Natural killer cell (primary cell): ENCODE data around the gene MYPOP. TPM values are rescaled to one million over a fixed set of nuclear protein-coding genes. Genes with fewer than 3 reads are reported as not detected.
A peak's percentile ranks its signal among the peaks of the same experiment; 100 is the strongest.

Experiments
- ATAC-seq, 3 donors: fragments of 150-1000 bp in 2 of 3; fragments of 200-7000 bp in 1 of 3; cut with Tn5 transposase; 1 replicate in 1 of 3; 2 replicates in 2 of 3; pipeline ENCODE4 v1.10.0; 2021; ENCODE audit warnings: mild to moderate bottlenecking in 2 of 3, moderate library complexity in 2 of 3
- DNase-seq, 2 donors: peaks; one replicate each; pipeline versions ENCODE4 v3.0.0 to v3.0.0-alpha.2; 2013 to 2021; ENCODE audit warnings: mixed read lengths in 1 of 2
- H3K27ac ChIP-seq: one replicate; pipeline ENCODE4 v1.5.1; 2013; ENCODE audit warnings: mild to moderate bottlenecking, low read length
- H3K27me3 ChIP-seq: one replicate; pipeline ENCODE4 v1.6.1; 2013; ENCODE audit warnings: low read length; ENCODE audit not compliant: control insufficient read depth, insufficient read depth
- H3K36me3 ChIP-seq: one replicate; pipeline ENCODE4 v1.6.1; 2013; ENCODE audit warnings: low read length; ENCODE audit not compliant: control insufficient read depth, insufficient read depth
- H3K4me1 ChIP-seq: one replicate; pipeline ENCODE4 v1.6.1; 2013; ENCODE audit warnings: low read length; ENCODE audit not compliant: control insufficient read depth, insufficient read depth
- H3K4me3 ChIP-seq: one replicate; pipeline ENCODE4 v1.5.1; 2013; ENCODE audit warnings: low read length
- H3K9me3 ChIP-seq: one replicate; pipeline ENCODE4 v1.6.1; 2013; ENCODE audit warnings: low read length; ENCODE audit not compliant: control insufficient read depth, insufficient read depth
- H3K27ac Mint-ChIP-seq, 2 donors: one replicate each; pipeline ENCODE4 v1.8.0; 2022; ENCODE audit warnings: mild to moderate bottlenecking in 2 of 2, mixed read lengths in 2 of 2, moderate library complexity in 1 of 2
- H3K27me3 Mint-ChIP-seq, 2 donors: one replicate each; pipeline ENCODE4 v1.8.0; 2022; ENCODE audit warnings: low read depth in 2 of 2, mixed read lengths in 2 of 2
- H3K36me3 Mint-ChIP-seq: one replicate; pipeline ENCODE4 v1.8.0; 2022; ENCODE audit warnings: mixed read lengths
- H3K4me1 Mint-ChIP-seq, 2 donors: one replicate each; pipeline ENCODE4 v1.8.0; 2022; ENCODE audit warnings: mixed read lengths in 2 of 2
- H3K4me3 Mint-ChIP-seq: one replicate; pipeline ENCODE4 v1.8.0; 2022; ENCODE audit warnings: mild to moderate bottlenecking, moderate library complexity, mixed read lengths
- H3K9me3 Mint-ChIP-seq, 2 donors: one replicate each; pipeline ENCODE4 v1.8.0; 2022; ENCODE audit warnings: mixed read lengths in 2 of 2
- WGBS: methylation state at CpG from one replicate; pipeline ENCODE4 v1.1.7; 2013; ENCODE audit warnings: missing lambda C conversion rate; ENCODE audit not compliant: insufficient coverage; 5-methylcytosine and 5-hydroxymethylcytosine counted together
- intact Hi-C: fragments of 100-400 bp; cut with micrococcal nuclease; formaldehyde crosslinking; loops from one replicate; pipeline ENCODE4 v1.14.2; 2022
- total RNA-seq, 4 donors: library from RNA; stranded (reverse); fragments of 120-200 nt in 1 of 4; gene quantifications; one replicate each; pipeline versions ENCODE4 v1.2.3 to v1.2.4, GENCODE V29; 2013 to 2022
- TF ChIP-seq, protein P1 (sequence below): fragments of 200-600 bp; IDR thresholded peaks from one replicate; pipeline ENCODE4 v1.8.0; 2022; ENCODE audit warnings: antibody characterized with exemption

Gene MYPOP
- total RNA-seq, 3 donors from 2014 or later (not counting 1 experiment from before 2014, with no cell fraction given): 7.0 to 8.4 (median 7.2) TPM

DNA sequence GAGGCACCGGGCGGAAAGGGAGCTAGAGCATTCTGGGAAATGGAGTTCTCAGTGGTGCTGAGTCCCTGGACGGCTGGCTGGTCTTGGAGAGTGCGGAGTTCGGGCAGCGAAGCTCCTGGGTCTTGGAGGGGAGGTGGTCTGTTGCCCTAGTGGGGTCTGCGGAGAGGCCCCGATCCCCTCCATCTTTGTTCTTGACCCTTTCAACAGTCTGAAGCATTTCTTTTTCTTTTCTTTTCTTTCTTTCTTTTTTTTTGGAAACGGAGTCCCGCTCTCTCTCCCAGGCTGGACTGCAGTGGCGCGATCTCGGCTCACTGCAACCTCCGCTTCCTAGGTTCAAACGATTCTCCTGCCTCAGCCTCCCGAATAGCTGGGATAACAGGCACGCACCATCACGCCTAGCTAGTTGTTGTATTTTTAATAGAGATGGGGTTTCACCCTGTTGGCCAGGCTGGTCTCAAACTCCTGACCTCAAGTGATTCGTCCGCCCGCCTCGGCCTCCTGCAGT lies 39.0 kb downstream of the MYPOP start:
- no peaks in the 10 kb centered on the region for H3K36me3 Mint-ChIP-seq
- no peaks in the 10 kb centered on the region for H3K9me3 Mint-ChIP-seq
- peaks cover 24% of the 10 kb centered on the region for H3K4me1 ChIP-seq
- H3K4me3 ChIP-seq: peak overlapping the region; percentile 40
- WGBS: 3% methylated on average over 22 of the region's 22 CpGs
- H3K27ac ChIP-seq: no peak overlapping the region
- DNase-seq (no peak), ATAC-seq (no peak)
- H3K27ac Mint-ChIP-seq: peak overlapping the region; percentile 91 to 96
- H3K4me3 Mint-ChIP-seq: peak overlapping the region; percentile 99
- intact Hi-C loops: loop anchor here (1.0 to 10.0 kb wide), 4 partner anchors 23 to 401 kb away; partner anchors contain the start of gene IRF2BP1
- H3K27me3 ChIP-seq: peaks cover 11% of the 10 kb centered on the region
- peaks cover 16 to 24% of the 10 kb centered on the region in 2 donors for H3K27me3 Mint-ChIP-seq
- TF ChIP-seq, protein P1, sequence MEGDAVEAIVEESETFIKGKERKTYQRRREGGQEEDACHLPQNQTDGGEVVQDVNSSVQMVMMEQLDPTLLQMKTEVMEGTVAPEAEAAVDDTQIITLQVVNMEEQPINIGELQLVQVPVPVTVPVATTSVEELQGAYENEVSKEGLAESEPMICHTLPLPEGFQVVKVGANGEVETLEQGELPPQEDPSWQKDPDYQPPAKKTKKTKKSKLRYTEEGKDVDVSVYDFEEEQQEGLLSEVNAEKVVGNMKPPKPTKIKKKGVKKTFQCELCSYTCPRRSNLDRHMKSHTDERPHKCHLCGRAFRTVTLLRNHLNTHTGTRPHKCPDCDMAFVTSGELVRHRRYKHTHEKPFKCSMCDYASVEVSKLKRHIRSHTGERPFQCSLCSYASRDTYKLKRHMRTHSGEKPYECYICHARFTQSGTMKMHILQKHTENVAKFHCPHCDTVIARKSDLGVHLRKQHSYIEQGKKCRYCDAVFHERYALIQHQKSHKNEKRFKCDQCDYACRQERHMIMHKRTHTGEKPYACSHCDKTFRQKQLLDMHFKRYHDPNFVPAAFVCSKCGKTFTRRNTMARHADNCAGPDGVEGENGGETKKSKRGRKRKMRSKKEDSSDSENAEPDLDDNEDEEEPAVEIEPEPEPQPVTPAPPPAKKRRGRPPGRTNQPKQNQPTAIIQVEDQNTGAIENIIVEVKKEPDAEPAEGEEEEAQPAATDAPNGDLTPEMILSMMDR: no peak
- H3K36me3 ChIP-seq: peaks cover 5% of the 10 kb centered on the region
- H3K4me1 Mint-ChIP-seq: peaks cover 21 to 37% of the 10 kb centered on the region in 2 donors
- no peaks in the 10 kb centered on the region for H3K9me3 ChIP-seq

DNA sequence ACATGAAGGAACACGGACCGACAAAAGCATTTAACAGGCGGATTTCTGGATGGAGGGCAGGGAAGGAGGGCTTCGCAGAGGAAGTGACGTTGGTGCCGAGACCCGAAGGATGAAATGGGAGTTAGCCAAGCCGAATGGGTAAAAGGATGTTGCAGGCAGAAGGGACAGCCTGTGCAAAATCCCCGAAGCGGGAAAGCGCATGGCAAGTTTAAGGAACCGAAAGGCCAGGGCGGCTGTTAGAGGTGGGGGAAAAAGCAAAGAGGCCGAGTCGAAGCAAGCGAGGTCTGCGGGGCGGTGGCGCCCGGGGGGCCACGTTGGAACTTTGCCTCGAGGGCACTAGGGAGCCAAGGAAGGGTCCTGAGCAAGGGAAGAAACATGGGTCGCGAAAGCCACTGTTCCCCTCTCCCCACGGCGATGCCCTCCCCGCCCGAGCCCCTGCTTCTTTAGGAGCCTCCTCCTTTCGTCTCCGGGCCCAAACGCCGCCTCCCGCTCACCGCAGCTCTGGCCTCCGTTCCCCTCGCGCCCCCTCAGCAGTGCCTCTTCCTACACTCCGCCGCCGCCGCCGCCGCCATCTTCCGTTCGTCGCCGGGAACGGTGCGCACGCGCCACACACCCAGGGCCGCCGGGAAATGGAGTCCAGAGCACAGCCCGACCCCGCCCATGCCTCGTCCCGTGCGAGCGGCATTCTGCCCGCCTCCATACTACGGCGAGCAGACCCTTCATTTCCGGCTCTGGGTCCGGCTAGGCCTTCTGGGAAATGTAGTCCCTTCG lies 39.7 kb downstream of the MYPOP start, which contains the start of gene SYMPK:
Gene SYMPK (minus strand): TSS at position 584 of the 771 bp plus-strand sequence. CDS start 8,652 bp downstream, outside the sequence.
- intact Hi-C loops: loop anchor here (1.0 to 10.0 kb wide), 4 partner anchors 24 to 402 kb away; partner anchors contain the start of gene IRF2BP1
- H3K9me3 Mint-ChIP-seq: no peaks in the 10 kb centered on the region
- WGBS: under 1% methylated on average over 65 of the region's 65 CpGs
- TF ChIP-seq, protein P1: no peak
- H3K4me3 Mint-ChIP-seq: peak within 1 kb of the TSS; percentile 99
- peak; percentile 97 to 99 (median 97) for ATAC-seq
- DNase-seq: peak; percentile 96 to 99
- Histone ChIP-seq H3K4me1 (peaks cover 24% of the 10 kb centered on the region), H3K4me3 (peak within 1 kb of the TSS; percentile 96), H3K36me3 (peaks cover 7% of the 10 kb centered on the region), H3K27ac (peak within 1 kb of the TSS; percentile 94), H3K9me3 (no peaks in the 10 kb centered on the region), H3K27me3 (peaks cover 11% of the 10 kb centered on the region)
- H3K27me3 Mint-ChIP-seq: peaks cover 16 to 24% of the 10 kb centered on the region in 2 donors
- H3K4me1 Mint-ChIP-seq: peaks cover 21 to 43% of the 10 kb centered on the region in 2 donors
- H3K27ac Mint-ChIP-seq: peak within 1 kb of the TSS; percentile 91 to 96
- H3K36me3 Mint-ChIP-seq: no peaks in the 10 kb centered on the region

DNA sequence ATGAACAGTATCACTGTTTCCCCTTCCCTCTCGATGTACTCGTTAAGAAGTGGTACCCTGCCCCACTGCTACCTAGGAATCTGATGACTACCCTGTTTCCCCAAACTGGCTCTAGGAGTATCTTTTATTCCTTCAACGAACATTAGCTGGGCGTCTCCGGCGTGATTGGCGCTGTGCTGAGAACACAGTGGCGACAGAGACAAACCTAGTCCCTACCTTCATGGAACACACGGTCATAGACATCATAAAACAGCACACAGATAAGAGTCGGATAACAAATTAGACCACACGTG lies 40.2 kb downstream of the MYPOP start:
- no peaks in the 10 kb centered on the region for H3K9me3 ChIP-seq
- Mint-ChIP-seq H3K4me3 (peak overlapping the region; percentile 99), H3K27ac (peak overlapping the region; percentile 91 to 96), H3K27me3 (peaks cover 16 to 24% of the 10 kb centered on the region in 2 donors), H3K4me1 (peaks cover 21 to 43% of the 10 kb centered on the region in 2 donors), H3K36me3 (no peaks in the 10 kb centered on the region), H3K9me3 (no peaks in the 10 kb centered on the region)
- intact Hi-C loops: loop anchor here (10.0 kb wide), 2 partner anchors 87 to 403 kb away; no protein-coding TSS in a partner anchor
- ATAC-seq (no peak), DNase-seq (no peak)
- 1% methylated on average over 10 of the region's 11 CpGs for WGBS
- H3K4me3 ChIP-seq: peak overlapping the region; percentile 96
- TF ChIP-seq, protein P1: no peak
- H3K27me3 ChIP-seq: peaks cover 11% of the 10 kb centered on the region
- H3K36me3 ChIP-seq: peaks cover 7% of the 10 kb centered on the region
- H3K4me1 ChIP-seq: peaks cover 24% of the 10 kb centered on the region
- peak overlapping the region; percentile 94 for H3K27ac ChIP-seq
